ENCODE measurements around the gene METTL26. TPM values are rescaled to one million over a fixed set of nuclear protein-coding genes. Genes with fewer than 3 reads are reported as not detected.

The METTL26 gene
- polyA plus RNA-seq, 3 donors, result 57.1 to 80.9 (median 70.4) TPM

GRCh38 chr16:674968-675883 lies 39.1 kb upstream of the METTL26 start, which contains the start of gene RHBDL1:
Gene RHBDL1, plus strand, starts transcription at chr16:675671. Its CDS starts 120 bp downstream, at chr16:675791.
- H3K27ac ChIP-seq (ENCODE audit: low read depth in 1 of 2, low read length in 2 of 2), result no peak within 1 kb of the TSS
- no peaks in the 10 kb centered on the region for H3K9me3 ChIP-seq (replicated peaks in 1 of 2; ENCODE audit: control insufficient read depth in 1 of 2, insufficient read depth in 1 of 2, low read length in 2 of 2)
- peaks cover 42% of the 10 kb centered on the region for H4K20me1 ChIP-seq (ENCODE audit: insufficient read depth, low read length)
- 4% methylated on average over 69 of the region's 73 CpGs for WGBS (ENCODE audit: insufficient coverage)
- intact Hi-C loops (cut with micrococcal nuclease), result no loop called here
- H3K4me3 Mint-ChIP-seq, result peak within 1 kb of the TSS; percentile 27 to 78
- H3K9me3 Mint-ChIP-seq, result peaks cover 0 to 5% (median 0%) of the 10 kb centered on the region in 7 donors
- DNase-seq, result no peak
- TF ChIP-seq CTCF (IDR thresholded peaks at IDR 0.05), result no peak
- no peak within 1 kb of the TSS for H3K27ac Mint-ChIP-seq
- H3K4me3 ChIP-seq (replicated peaks in 1 of 3; ENCODE audit: low read depth in 2 of 3, low read length in 3 of 3), result peak within 1 kb of the TSS in 1 of 3 experiments; percentile 39
- peaks cover 1% of the 10 kb centered on the region for H3K79me2 ChIP-seq (ENCODE audit: insufficient read depth, low read length)
- peaks cover 12% of the 10 kb centered on the region for H3K4me1 Mint-ChIP-seq
- peaks cover 37 to 40% of the 10 kb centered on the region in 2 donors for H3K36me3 ChIP-seq (replicated peaks in 1 of 2; ENCODE audit: control insufficient read depth in 1 of 2, insufficient read depth in 2 of 2, low read length in 2 of 2)
- no peak within 1 kb of the TSS for H3K9ac ChIP-seq (ENCODE audit: insufficient read depth, low read length, poor library complexity, severe bottlenecking)
- H3K4me1 ChIP-seq (ENCODE audit: control insufficient read depth in 1 of 2, insufficient read depth in 2 of 2, low read length in 2 of 2), result peaks cover 13 to 22% of the 10 kb centered on the region in 2 donors
- H3K27me3 Mint-ChIP-seq (ENCODE audit: low read depth in 3 of 3), result peaks cover 21 to 38% (median 23%) of the 10 kb centered on the region in 3 donors
- H3K4me2 ChIP-seq (replicated peaks; ENCODE audit: extremely low read depth, low read length, poor library complexity, severe bottlenecking), result peak within 1 kb of the TSS; percentile 50
- H2AFZ ChIP-seq (ENCODE audit: insufficient read depth, low read depth, low read length, poor library complexity, severe bottlenecking), result no peak within 1 kb of the TSS
- H3K27me3 ChIP-seq (ENCODE audit: control insufficient read depth in 2 of 2, insufficient read depth in 2 of 2, low read length in 2 of 2), result peaks cover 3 to 30% of the 10 kb centered on the region in 2 donors
- H3K36me3 Mint-ChIP-seq, result peaks cover 25 to 38% of the 10 kb centered on the region in 2 donors

- intact Hi-C loops (cut with micrococcal nuclease), result no loop called here
- no peaks in the 10 kb centered on the region for H3K9me3 ChIP-seq (replicated peaks in 1 of 2; ENCODE audit: control insufficient read depth in 1 of 2, insufficient read depth in 1 of 2, low read length in 2 of 2)
Measured at GRCh38 chr16:674214-674881, 38.2 kb upstream of the METTL26 start.

More at GRCh38 chr16:674214-674881, 38.2 kb upstream of the METTL26 start:
- peaks cover 51% of the 10 kb centered on the region for H4K20me1 ChIP-seq (ENCODE audit: insufficient read depth, low read length)
- Mint-ChIP-seq H3K4me3 (no peak overlapping the region), H3K4me1 (peaks cover 11% of the 10 kb centered on the region), H3K27me3 (ENCODE audit: low read depth in 3 of 3) (peaks cover 19 to 38% (median 23%) of the 10 kb centered on the region in 3 donors), H3K9me3 (peaks cover 0 to 5% (median 0%) of the 10 kb centered on the region in 7 donors), H3K27ac (peak overlapping the region in 2 of 7 donors; percentile 16 to 78), H3K36me3 (peaks cover 30 to 46% of the 10 kb centered on the region in 2 donors)
- TF ChIP-seq CTCF (IDR thresholded peaks at IDR 0.05), result no peak
- no peak overlapping the region for H3K27ac ChIP-seq (ENCODE audit: low read depth in 1 of 2, low read length in 2 of 2)
- no peak overlapping the region for H3K9ac ChIP-seq (ENCODE audit: insufficient read depth, low read length, poor library complexity, severe bottlenecking)
- 93% methylated on average over 17 of the region's 22 CpGs for WGBS (ENCODE audit: insufficient coverage)
- no peak overlapping the region for H2AFZ ChIP-seq (ENCODE audit: insufficient read depth, low read depth, low read length, poor library complexity, severe bottlenecking)
- DNase-seq, result no peak
- H3K36me3 ChIP-seq (replicated peaks in 1 of 2; ENCODE audit: control insufficient read depth in 1 of 2, insufficient read depth in 2 of 2, low read length in 2 of 2), result peaks cover 46 to 49% of the 10 kb centered on the region in 2 donors
- H3K79me2 ChIP-seq (ENCODE audit: insufficient read depth, low read length), result peaks cover 7% of the 10 kb centered on the region
- no peak overlapping the region for H3K4me2 ChIP-seq (replicated peaks; ENCODE audit: extremely low read depth, low read length, poor library complexity, severe bottlenecking)
- peaks cover 12 to 19% of the 10 kb centered on the region in 2 donors for H3K4me1 ChIP-seq (ENCODE audit: control insufficient read depth in 1 of 2, insufficient read depth in 2 of 2, low read length in 2 of 2)
- H3K4me3 ChIP-seq (replicated peaks in 1 of 3; ENCODE audit: low read depth in 2 of 3, low read length in 3 of 3), result no peak overlapping the region
- H3K27me3 ChIP-seq (ENCODE audit: control insufficient read depth in 2 of 2, insufficient read depth in 2 of 2, low read length in 2 of 2), result peaks cover 3 to 30% of the 10 kb centered on the region in 2 donors

Data from CD14-positive monocyte (primary cell).